Left hindlimb (tissue), 1 donor: ENCODE measurements around the gene ARMC12.

Source experiments
- DNase-seq: peaks from one replicate; pipeline ENCODE4 v3.0.0-alpha.2; 2018

ARMC12 gene

DNA sequence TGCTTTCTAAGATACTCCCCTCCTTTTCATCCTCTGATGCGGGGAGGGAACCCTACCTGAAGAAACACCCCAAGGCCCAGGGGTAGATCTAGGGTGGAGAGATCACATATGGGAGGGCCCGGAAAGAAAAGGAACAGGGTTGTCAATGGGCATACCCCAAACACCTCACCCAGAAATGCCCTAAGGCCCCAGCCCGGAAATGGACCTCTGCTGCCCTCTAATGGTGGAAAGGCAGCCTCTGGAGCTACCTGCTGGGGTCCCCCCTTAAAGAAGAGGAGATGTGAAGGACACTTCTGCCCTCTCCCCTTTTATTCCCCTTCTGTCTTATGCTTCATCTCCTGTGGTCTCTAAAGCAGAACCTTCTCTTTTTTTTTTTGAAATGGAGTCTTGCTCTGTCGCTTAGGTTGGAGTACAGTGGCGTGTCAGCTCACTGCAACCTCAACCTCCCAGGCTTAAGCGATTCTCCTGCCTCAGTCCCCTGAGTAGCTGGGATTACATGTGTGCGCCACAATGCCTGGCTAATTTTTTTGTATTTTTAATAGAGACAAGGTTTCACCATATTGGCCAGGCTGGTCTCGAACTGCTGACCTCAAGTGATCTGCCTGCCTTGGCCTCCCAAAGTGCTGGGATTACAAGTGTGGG lies 458 bp upstream of the ARMC12 start:
- DNase-seq, result peak; percentile 71

DNA sequence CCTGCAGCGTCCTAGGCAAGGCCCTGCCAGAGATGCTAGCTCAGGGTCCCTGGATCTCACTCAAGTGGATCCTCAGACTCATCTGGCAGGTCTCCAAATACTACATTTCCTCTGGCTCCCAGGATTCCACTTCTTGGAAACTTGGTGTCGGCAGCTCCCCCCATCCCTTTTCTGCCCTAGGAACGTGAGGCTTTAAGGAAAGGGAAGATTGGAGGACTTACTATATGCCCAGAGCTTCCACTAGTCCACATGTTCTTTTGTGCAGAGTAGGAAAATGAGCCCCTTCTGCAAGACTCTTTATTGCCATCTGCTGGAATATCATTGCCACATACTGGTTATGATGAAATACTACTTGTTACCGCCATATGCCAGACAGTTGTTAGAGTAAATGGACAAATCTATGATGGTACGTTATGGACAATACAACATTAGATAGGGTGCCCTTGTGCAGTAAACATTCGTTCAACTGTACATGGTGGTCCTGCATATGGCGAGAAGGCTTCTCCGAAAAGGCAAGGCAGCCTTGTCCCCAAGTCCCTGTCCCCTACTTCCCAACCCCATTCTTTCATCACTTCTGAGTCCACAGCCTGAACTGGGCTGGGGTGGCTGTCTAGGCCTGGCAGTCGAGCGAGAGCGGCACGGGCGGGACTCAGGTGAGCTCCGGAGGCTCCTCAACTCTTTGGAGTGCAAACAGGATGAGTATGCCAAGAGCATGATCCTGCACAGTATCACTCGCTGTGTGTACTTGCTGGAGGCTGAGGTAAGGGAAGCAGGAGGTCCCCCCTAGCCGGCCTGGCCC lies 780 bp downstream of the ARMC12 start:
- no peak for DNase-seq

DNA sequence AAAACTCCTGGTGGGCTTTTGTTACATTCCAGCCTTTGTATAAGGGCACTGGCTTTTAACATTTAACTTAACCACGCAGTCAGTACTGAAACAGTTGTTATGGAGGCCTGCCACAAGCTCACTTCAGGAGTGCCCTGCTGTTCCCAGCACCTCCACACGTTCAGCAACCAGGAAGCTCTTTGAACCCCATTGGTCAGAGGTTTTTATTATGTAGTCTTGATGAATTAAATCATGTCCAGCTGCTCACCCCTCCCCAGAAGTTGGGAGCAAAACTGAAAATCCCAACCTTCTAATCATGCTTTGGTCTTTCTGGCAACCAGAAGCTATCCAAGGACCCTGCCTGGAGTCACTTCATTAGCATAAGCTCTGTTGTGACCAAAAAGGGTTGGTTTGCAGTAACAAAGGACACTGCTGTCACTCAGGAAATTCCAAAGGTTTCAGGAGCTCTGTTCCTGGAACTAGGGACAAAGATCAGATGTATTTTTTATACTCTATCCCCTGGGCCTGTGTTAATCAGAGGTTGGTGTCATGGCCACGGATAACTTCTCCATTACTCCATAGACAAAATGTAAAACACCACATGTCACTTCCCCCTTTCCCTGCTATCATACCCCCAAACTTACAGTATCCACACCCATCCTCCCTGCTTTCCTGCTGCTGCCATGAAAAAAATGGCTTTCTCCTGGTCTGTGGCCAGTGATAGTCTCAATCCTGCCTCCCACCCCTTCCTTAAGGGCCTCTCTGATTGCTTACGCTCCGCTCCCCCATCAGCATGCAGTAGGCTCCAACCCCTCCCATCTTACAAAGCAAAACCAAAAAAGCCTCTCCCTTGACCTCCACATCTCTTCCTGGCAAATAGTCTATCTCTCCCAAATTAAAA lies 3.1 kb downstream of the ARMC12 start:
- no peak for DNase-seq

DNA sequence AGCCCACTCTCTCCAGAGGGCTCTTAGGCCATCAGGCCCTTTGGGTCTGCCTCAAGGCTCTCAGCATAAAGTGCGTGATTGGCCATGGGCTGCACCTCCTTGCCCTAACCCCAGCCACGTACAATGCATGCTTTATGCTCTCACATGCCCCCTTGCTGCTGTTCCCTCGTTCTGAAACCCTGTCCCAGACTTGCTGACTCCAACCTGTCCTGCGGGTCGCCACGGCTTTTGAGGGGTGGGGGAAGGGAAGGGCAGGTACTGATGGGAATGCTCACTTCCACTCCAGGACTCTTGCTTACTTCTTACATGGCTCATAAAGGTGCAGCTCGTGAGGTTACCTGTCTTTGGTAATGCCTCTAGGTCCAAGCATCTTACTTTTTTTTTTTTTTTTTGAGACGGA lies 6.0 kb downstream of the ARMC12 start:
- DNase-seq, result no peak

DNA sequence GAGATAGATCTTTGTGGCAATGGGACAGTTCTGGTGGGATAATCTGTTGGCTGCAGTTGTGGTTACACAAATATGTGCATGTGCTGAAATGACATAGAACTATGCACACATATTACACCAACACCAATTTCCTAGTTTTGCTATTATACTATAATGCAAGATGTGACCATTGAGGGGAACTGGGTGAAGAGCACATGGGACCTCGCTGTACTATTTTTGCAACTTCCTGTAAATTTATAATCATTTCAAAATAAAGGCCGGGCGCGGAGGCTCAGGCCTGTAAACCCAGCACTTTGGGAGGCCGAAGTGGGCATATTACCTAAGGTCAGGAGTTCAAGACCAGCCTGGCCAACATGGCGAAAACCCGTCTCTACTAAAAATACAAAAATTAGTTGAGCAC lies 8.7 kb downstream of the ARMC12 start:
- no peak for DNase-seq

DNA sequence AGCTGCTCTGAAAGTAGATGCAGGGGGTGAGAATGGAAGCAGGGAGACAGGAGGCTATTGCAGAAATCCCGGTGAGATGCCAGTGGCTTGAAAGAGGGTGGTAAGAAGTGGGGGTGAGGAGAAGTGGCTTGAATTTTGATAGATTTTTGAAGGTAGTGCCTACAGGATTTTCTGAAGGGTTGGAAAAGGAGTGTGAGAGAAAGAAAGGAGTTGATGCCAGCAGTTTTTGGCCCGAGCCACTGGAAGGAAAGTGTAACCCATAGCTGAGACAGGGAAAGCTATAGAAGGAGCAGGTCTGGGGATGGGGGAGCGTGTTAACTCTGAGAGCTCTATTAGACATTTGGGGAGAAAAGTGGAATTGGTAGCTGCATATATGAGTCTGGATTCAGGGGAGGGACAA lies 9.7 kb downstream of the ARMC12 start:
- DNase-seq, result peak; percentile 42

DNA sequence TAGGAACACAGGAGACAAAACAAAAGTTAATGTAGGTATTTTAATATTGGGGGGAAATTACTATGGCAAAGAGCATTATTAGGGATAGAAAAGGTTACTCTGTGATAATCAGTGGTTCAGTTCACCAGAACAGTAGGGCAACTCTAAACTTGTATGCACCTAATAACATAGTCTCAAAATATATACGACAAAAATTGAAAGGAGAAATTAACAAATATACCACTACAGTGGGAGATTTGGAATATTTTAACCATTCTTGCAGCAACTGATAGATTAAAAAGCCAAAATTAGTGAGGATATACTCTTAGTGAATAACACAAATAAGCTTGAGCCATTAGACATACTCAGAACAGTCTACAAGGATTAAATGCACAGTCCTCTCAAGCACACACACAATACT lies 11.0 kb downstream of the ARMC12 start:
- no peak for DNase-seq

DNA sequence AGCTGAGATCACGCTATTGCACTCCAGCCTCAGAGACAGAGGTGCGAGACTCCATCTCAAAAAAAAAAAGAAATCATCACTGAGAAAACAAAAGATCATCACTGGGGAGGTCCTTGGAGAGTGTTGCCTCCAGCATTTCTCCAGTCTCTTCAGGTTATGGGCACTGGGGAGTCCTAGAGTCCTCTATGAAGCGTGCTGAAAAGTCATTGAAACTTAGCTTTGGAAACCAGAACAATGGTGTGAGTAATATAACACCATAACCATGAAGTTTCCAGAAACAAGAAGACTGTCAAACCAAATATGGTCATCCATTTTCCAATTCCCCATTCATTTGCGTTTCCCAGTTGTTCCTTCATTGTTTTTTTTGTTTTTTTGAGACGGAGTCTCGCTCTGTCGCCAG lies 13.7 kb downstream of the ARMC12 start:
- no peak for DNase-seq

DNA sequence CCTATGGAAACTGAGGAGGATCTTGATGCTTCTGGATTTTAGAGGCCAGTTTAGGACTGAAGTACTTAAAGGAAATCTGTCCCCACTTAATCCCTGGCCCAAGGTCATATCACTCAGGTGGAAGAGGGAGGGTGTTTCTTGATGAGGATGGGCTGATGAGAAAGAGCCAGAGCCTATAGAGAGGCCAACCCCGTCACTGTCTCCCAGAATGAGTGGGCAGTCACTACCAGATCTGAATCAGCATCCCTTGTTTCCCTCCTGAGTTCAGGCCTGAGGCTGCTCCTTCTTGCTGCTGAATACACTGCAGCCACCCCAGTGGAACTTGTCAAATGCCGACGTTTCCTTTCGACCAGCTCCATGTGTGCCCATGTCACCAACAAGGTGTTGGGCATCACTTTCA lies 14.8 kb downstream of the ARMC12 start:
- DNase-seq, result no peak

DNA sequence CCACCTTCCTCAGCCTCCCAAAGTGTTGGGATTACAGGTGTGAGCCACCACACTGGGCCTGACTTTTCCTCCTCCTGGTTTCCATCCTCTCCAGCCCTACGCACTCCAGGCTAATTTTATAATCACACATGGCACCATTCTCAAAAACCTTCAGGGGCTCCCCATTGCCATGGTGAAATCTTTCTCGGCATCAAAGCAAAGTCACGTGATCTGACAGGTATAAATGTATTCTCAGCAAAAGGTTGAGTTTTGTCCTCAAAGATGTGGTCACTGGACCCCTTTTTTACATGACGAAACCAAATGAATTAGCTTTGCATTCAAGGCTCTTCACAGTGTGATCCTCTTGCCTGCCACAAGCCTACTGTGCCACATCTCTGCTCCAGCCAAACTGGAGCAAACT lies 15.5 kb downstream of the ARMC12 start:
- no peak for DNase-seq

DNA sequence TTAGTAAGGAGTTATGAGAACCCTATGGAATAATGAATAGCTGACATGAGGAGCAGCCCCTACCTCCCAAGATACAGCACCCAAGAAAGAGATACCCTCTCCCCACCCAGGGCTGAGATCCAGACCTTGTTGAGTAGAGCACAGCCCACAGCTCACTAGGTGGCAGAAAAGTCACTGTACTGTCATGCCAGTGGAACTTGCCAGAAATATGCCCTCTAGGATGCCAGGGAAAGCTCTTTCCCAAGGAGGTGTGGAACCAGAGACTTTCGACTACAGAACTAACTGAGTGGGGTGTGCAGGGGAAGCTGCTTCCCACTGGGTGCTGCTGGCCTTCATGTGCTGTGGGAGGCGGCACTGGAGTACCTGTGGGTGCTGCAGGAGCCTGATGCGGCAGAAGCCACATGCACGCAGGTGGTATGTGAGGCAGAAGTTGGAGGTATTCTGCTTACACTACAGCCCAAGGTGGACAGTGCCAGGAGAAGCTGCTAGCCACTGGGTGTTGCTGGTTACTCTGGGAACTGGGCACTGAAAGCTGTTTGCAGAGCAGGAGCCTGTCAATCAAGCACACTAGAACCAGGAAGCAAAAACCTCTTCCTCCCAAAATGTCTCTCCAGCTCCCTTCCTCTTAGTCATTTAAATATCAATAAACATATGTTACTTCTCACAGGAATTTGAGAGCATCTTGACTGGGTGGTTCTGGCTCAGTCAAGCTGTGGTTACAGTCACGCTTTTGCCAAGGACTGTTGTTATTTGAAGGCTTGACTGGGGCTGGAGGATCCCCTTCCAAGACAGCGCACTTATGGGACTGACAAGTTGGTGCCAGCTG lies 17.8 kb downstream of the ARMC12 start:
- no peak for DNase-seq

DNA sequence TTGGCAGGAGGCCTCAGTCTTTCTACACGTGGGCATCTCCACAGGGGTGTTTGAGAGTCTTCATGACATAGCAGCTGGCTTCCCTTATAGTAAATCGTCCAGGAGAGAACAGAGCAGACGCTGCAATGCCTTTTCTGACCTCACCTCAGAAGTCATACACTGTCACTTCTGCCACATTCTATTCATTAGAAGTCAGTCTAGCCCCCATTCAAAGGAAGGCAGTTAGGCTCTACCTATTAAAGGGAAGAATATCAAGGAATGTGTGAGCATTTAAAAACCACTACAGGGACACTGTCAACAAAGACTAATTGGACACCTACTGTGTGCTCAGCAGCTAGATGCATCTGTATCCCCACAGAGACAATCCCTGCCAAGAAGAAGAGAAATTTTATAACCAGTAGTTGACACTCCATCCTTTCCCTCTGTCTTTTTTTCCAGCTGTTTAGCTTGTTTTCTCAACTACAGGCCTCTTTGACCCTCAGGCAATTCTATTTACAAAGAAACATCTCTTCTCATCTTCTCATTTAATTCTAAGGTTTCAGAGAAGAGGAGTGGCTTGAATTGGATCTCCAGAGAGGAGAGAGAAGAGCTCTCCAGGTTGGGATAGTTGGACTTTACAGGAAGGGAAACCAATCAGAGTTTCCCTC lies 18.6 kb downstream of the ARMC12 start:
- no peak for DNase-seq

DNA sequence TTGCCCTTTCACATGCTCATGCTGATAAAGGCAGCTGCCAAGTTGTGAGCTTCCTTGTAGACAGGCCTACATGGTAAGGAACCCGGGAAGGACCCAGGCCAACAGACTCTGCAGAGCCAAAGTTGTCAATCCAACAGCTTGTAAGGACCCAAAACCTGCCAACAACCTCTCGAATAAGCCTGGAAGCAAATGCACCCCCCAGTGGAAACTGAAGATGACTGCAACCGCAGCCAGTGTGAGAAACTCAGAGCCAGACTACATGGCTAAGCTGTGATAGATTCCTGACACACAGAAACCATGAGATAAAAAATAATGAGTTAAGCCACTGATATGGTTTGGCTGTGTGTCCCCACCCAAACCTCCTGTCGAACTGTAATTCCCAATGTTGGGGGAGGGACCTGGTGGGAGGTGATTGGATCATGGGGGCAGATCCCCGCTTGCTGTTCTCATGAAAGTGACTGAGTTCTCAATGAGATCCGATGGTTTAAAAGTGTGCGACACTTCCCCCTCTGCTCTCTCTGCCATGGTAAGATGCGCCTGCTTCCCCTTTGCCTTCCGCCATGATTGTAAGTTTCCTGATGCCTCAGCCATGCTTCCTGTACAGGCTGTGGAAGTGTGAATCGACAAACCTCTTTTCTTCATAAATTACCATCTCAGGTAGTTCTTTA lies 20.8 kb downstream of the ARMC12 start:
- DNase-seq, result no peak

DNA sequence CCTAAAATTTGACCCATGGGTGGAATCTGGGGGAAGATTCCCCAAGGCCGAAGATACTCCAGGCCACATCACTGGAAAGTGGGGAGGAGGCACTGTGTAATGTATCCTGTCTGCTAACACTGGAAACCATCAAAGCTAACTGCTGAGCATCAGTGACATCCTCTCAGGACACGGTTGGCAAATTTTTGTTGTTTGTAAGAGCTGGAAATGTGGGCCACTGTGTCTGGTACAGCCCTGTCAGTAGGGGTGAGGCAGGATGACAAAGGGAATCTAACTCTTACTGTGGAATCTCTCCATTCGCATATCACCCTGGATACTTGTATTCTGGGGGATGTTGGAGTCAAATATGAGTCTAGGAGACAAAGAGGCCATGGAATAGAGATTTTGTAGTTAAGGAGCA lies 22.6 kb downstream of the ARMC12 start:
- no peak for DNase-seq

DNA sequence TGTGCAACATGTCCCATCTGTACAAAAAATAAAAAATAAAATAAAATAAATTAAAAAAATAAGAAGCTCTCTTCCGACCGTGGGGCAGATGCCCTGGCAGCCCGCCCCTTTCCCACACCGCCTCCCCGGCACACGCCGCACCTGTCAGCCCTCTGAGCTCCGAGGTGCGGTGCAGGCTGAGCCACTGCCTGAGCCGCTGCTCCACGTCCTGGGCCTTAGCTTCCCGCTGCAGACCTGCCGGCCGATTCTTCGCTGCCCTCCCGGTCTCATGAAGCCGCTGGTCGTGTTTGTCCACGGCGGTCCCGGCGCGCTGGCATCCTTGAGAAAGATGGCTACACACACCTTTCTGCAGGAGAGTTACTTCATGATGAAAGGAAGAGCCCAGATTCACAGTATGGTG lies 28.9 kb downstream of the ARMC12 start:
- no peak for DNase-seq

DNA sequence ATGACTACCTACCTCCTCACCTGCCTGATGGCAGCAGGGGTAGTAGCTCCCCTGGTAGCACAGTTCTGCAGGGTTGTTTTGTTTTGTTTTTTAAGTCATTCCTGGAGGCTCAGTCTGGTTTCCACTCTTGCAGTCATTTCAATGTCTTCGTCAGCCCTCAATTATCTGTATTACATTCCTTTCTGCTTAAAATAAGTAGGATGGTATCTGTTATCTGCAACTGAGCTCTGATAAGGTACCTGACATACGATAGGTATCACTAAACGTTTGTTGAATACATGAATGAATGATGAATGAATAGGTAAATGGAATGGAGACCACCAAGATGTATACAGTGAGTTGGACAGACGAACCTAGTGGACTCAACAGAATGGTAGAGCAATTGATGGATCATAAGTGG lies 32.4 kb downstream of the ARMC12 start:
- no peak for DNase-seq

DNA sequence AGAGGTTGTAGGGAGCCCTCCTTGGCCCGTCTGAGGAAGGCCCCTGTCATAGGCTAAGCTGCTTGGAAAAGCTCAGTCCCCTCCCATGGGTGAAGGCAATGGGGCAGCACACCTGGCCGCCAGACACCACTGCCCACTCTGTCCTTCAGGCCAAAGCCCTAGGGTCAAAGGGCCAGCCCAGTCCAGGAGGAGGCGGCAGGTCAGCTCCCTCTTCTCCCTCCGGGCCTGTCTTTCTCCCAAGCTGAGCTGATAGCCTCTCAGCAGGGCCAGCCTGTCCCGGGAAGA lies 34.5 kb downstream of the ARMC12 start:
- no peak for DNase-seq

DNA sequence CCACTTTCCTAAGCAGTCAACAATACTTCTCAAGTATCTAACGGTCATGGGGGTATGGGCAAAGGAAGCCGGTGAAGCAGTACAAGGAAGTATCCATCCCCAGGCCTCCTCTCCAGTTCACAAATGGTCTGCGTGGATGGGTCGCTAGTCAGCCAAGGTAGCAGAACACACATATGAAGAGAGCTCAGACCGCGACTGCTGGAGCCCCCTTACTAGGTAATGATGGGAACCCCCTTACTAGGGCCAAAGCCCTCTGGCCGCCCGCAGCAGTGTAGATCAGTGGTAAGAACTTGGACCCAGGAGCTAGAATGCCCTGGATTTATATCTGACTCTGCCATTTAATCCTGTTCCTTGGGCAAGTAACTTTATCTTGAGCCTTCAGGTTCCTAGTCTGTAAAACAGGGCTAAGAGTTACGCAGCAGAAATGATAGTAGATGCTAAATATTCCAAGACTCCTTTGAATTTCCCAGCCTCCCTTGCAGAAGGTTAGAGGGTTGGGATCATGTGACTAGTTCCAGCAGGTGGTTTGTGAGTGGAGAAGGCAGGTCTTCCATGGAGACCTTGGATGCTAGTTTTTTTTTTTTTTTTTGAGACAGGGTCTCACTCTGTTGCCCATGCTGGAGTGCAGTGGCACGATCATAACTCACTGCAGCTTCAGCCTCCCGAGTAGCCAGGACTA lies 37.4 kb downstream of the ARMC12 start:
- DNase-seq, result no peak

DNA sequence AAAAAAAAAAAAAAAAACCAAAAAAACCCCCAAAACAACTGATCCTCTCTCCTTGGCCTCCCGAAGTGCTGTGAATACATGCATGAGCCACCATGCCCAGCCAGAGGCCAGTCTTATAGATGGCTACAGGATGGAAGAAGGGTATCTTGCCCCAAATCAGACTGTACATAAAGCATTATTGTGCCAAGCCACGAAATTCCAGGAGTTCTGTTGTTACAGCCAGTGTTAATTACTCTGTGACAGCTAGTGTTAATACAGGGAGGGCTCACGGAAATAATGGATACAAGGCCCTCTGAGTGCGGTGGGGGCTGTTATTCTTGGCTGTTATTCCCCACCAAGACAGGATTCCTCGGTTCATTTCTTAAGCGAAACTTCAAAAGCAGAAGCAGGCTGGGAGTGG lies 38.2 kb downstream of the ARMC12 start:
- DNase-seq, result no peak

DNA sequence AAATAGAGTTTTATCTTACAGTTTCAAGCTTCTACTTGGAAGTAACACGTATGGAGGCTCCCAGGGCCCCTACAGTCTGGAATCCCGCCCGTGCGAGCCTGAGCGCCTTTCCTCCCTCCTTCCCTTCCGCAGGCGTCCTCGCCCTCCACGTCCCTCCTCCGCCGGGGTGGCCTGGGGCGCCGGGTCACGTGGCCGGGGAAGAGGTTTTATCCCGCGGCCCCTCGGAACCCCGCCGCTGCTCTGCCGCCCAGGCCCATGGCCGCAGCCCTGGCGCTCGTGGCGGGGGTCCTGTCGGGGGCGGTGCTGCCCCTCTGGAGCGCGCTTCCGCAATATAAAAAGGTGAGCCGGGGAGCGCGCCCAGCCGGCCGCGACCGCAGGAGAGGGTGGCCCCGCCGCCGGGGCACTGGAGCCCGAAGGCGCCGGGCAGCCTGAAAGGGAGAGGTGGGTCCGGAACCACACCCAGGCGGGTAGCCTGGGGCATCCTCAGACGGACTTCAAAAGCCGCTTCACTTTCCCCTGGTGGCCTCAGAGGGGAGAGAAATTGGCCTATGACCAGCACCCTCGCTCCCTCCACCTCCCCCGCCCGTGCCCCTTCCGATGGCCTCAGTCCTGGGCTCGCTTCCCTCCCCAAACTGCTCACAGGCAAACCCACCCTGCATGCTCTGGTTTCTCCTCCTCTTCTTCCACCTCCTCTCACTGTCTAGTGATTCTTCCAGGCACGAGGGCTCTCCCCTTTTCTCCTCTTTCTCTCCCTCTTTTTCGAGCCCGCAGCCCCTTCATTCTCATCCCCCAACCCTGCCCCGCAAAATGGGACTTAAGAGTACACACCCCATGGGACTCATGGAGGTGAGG lies 39.8 kb downstream of the ARMC12 start, which contains the start of gene CLPSL2:
TSS of gene CLPSL2 (plus strand) at position 235 of the 852 bp plus-strand sequence. CDS start at position 256, 21 bp downstream.
- peak; percentile 40 for DNase-seq
